ENCODE data around the gene CDC37. TPM values are rescaled to one million over a fixed set of nuclear protein-coding genes. Genes with fewer than 3 reads are reported as not detected.

CDC37 gene
- polyA plus RNA-seq, 1 donor, result 155 TPM

GRCh38 chr19:10431943-10432735 lies 28.8 kb upstream of the CDC37 start:
- no peak overlapping the region for H3K27ac ChIP-seq (ENCODE audit: low read length)
- DNase-seq, result peak in 1 of 2 donors; percentile 46

GRCh38 chr19:10431254-10431942 lies 28.1 kb upstream of the CDC37 start:
- peaks cover 61% of the 10 kb centered on the region for H3K27me3 ChIP-seq (ENCODE audit: control insufficient read depth, insufficient read depth, low read length)
- H3K27ac ChIP-seq (ENCODE audit: low read length), result no peak overlapping the region
- H3K36me3 ChIP-seq (ENCODE audit: control insufficient read depth, insufficient read depth, low read length), result no peaks in the 10 kb centered on the region
- DNase-seq, result no peak
- H3K4me3 ChIP-seq (ENCODE audit: low read length), result peak overlapping the region; percentile 11
- WGBS (ENCODE audit: insufficient coverage, low lambda C conversion rate), result 0% methylated on average over 2 of the region's 25 CpGs
- H3K9me3 ChIP-seq (ENCODE audit: control insufficient read depth, low read depth, low read length), result peaks cover 4% of the 10 kb centered on the region
- peaks cover 8% of the 10 kb centered on the region for H3K4me1 ChIP-seq (ENCODE audit: control insufficient read depth, insufficient read depth, low read length)

More at GRCh38 chr19:10431943-10432735, 28.8 kb upstream of the CDC37 start:
- peaks cover 4% of the 10 kb centered on the region for H3K9me3 ChIP-seq (ENCODE audit: control insufficient read depth, low read depth, low read length)
- H3K36me3 ChIP-seq (ENCODE audit: control insufficient read depth, insufficient read depth, low read length), result no peaks in the 10 kb centered on the region
- WGBS (ENCODE audit: insufficient coverage, low lambda C conversion rate), result no CpG with 5 or more reads among the region's 64 CpGs
- H3K4me1 ChIP-seq (ENCODE audit: control insufficient read depth, insufficient read depth, low read length), result peaks cover 8% of the 10 kb centered on the region
- H3K27me3 ChIP-seq (ENCODE audit: control insufficient read depth, insufficient read depth, low read length), result peaks cover 53% of the 10 kb centered on the region
- H3K4me3 ChIP-seq (ENCODE audit: low read length), result peak overlapping the region; percentile 11

GRCh38 chr19:10430505-10431253 lies 27.3 kb upstream of the CDC37 start:
- peak in 1 of 2 donors; percentile 25 for DNase-seq
- WGBS (ENCODE audit: insufficient coverage, low lambda C conversion rate), result no CpG with 5 or more reads among the region's 75 CpGs

DNA sequence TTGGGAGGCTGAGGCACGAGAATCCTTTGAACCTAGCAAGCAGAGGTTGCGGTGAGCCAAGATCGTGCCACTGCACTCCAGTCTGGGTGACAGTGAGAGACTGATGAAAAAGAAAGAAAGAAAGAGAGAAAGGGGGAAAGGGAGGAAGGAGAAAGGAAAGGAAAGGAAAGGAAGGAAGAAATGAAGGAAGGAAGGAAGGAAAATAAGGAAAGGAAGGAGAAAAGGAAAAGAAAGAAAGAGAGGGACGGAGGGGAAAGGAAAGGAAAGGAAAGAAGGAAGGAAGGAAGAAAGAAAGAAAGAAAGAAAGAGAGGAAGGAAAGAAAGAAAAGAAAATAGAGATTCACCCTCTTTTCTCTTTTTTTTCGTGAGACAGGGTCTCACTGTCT lies 25.6 kb upstream of the CDC37 start:
- H3K4me1 ChIP-seq (ENCODE audit: control insufficient read depth, insufficient read depth, low read length), result peaks cover 8% of the 10 kb centered on the region
- H3K27ac ChIP-seq (ENCODE audit: low read length), result no peak overlapping the region
- no peaks in the 10 kb centered on the region for H3K36me3 ChIP-seq (ENCODE audit: control insufficient read depth, insufficient read depth, low read length)
- WGBS (ENCODE audit: insufficient coverage, low lambda C conversion rate), result 89% methylated on average over 4 of the region's 5 CpGs
- no peak for DNase-seq
- H3K27me3 ChIP-seq (ENCODE audit: control insufficient read depth, insufficient read depth, low read length), result peaks cover 85% of the 10 kb centered on the region
- peaks cover 9% of the 10 kb centered on the region for H3K9me3 ChIP-seq (ENCODE audit: control insufficient read depth, low read depth, low read length)
- no peak overlapping the region for H3K4me3 ChIP-seq (ENCODE audit: low read length)

More at GRCh38 chr19:10430505-10431253, 27.3 kb upstream of the CDC37 start:
- Histone ChIP-seq H3K4me1 (ENCODE audit: control insufficient read depth, insufficient read depth, low read length) (peaks cover 8% of the 10 kb centered on the region), H3K4me3 (ENCODE audit: low read length) (peak overlapping the region; percentile 11), H3K27ac (ENCODE audit: low read length) (no peak overlapping the region), H3K27me3 (ENCODE audit: control insufficient read depth, insufficient read depth, low read length) (peaks cover 68% of the 10 kb centered on the region), H3K9me3 (ENCODE audit: control insufficient read depth, low read depth, low read length) (peaks cover 4% of the 10 kb centered on the region), H3K36me3 (ENCODE audit: control insufficient read depth, insufficient read depth, low read length) (no peaks in the 10 kb centered on the region)

- WGBS (ENCODE audit: insufficient coverage, low lambda C conversion rate), result 80% methylated on average over 3 of the region's 6 CpGs
- Histone ChIP-seq H3K27ac (ENCODE audit: low read length) (no peak overlapping the region), H3K4me3 (ENCODE audit: low read length) (no peak overlapping the region), H3K27me3 (ENCODE audit: control insufficient read depth, insufficient read depth, low read length) (peaks cover 88% of the 10 kb centered on the region), H3K4me1 (ENCODE audit: control insufficient read depth, insufficient read depth, low read length) (peaks cover 8% of the 10 kb centered on the region), H3K36me3 (ENCODE audit: control insufficient read depth, insufficient read depth, low read length) (no peaks in the 10 kb centered on the region), H3K9me3 (ENCODE audit: control insufficient read depth, low read depth, low read length) (peaks cover 9% of the 10 kb centered on the region)
- no peak for DNase-seq
Measured at GRCh38 chr19:10427169-10427568, 23.8 kb upstream of the CDC37 start.

GRCh38 chr19:10424011-10424637 lies 20.8 kb upstream of the CDC37 start:
- WGBS (ENCODE audit: insufficient coverage, low lambda C conversion rate), result no CpG with 5 or more reads among the region's 38 CpGs
- peaks cover 89% of the 10 kb centered on the region for H3K27me3 ChIP-seq (ENCODE audit: control insufficient read depth, insufficient read depth, low read length)
- no peak overlapping the region for H3K27ac ChIP-seq (ENCODE audit: low read length)
- no peaks in the 10 kb centered on the region for H3K36me3 ChIP-seq (ENCODE audit: control insufficient read depth, insufficient read depth, low read length)
- DNase-seq, result peak; percentile 58 to 60
- H3K9me3 ChIP-seq (ENCODE audit: control insufficient read depth, low read depth, low read length), result peaks cover 8% of the 10 kb centered on the region
- no peaks in the 10 kb centered on the region for H3K4me1 ChIP-seq (ENCODE audit: control insufficient read depth, insufficient read depth, low read length)
- no peak overlapping the region for H3K4me3 ChIP-seq (ENCODE audit: low read length)

GRCh38 chr19:10422846-10423245 lies 19.5 kb upstream of the CDC37 start:
- peaks cover 95% of the 10 kb centered on the region for H3K27me3 ChIP-seq (ENCODE audit: control insufficient read depth, insufficient read depth, low read length)
- H3K9me3 ChIP-seq (ENCODE audit: control insufficient read depth, low read depth, low read length), result peaks cover 8% of the 10 kb centered on the region
- no CpG with 5 or more reads among the region's 3 CpGs for WGBS (ENCODE audit: insufficient coverage, low lambda C conversion rate)
- H3K4me1 ChIP-seq (ENCODE audit: control insufficient read depth, insufficient read depth, low read length), result no peaks in the 10 kb centered on the region
- no peak overlapping the region for H3K4me3 ChIP-seq (ENCODE audit: low read length)
- H3K36me3 ChIP-seq (ENCODE audit: control insufficient read depth, insufficient read depth, low read length), result no peaks in the 10 kb centered on the region
- DNase-seq, result no peak
- no peak overlapping the region for H3K27ac ChIP-seq (ENCODE audit: low read length)

DNA sequence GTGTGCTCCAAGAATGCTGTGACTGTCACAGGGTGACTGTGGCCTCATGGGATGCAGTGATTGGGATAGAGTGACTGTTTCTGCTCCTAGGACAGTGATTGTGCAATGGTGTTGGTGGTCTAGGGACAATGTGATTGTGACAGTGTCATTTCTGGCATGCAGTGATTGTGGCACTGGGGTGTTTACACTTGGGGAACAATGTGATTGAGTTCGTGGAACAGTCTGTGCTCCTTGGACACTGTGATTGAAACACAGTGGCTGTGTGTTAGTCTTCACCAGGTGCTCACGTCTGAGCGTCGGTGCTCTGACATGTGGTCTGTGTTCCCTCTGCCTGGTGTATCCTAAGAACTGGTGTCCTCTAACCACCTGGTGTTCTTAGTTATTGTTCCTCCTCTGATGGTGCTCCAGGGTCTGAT lies 18.7 kb upstream of the CDC37 start:
- no CpG with 5 or more reads among the region's 4 CpGs for WGBS (ENCODE audit: insufficient coverage, low lambda C conversion rate)
- Histone ChIP-seq H3K9me3 (ENCODE audit: control insufficient read depth, low read depth, low read length) (peaks cover 8% of the 10 kb centered on the region), H3K4me3 (ENCODE audit: low read length) (no peak overlapping the region), H3K4me1 (ENCODE audit: control insufficient read depth, insufficient read depth, low read length) (no peaks in the 10 kb centered on the region), H3K27ac (ENCODE audit: low read length) (no peak overlapping the region), H3K27me3 (ENCODE audit: control insufficient read depth, insufficient read depth, low read length) (peaks cover 96% of the 10 kb centered on the region), H3K36me3 (ENCODE audit: control insufficient read depth, insufficient read depth, low read length) (no peaks in the 10 kb centered on the region)
- DNase-seq, result no peak

DNA sequence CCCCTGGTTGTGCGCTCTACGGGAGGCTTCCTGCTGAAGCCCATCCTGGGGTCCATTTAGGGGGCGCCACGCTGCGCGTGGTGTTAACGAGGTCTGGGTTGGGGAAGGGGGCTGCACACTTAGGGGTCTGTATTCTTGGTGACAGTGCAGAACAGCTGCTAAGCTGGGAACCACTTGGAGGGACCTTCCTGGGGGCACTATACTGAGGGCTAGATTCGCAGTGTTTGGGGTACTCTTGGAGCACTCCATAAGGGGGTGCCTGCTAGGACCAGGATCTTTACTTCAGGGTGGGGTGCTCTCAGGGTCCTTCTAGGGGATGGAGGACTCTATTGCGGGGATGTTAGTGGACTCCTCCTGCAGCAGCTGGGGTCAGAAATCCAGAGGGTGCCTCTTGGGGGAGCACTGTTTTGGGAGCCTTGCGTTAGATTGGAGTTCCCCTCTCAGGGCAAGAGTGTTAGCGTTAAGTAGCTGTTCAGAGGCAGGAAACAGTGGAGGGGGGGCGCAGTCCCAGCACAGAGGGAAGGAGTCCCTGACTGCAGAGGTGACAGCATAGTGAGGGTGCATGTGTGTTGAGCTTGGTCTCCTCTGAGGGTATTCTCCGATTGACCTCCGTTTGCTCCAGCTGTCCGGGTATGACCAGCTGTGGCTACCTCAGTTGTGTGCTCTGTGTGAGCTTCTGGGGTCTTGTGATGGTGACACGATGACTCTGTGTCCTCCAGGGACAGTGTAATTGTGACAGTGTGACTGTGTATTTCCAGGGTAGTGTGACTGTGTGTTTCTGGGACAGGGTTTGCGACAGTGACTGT lies 18.1 kb upstream of the CDC37 start:
- no CpG with 5 or more reads among the region's 17 CpGs for WGBS (ENCODE audit: insufficient coverage, low lambda C conversion rate)
- H3K36me3 ChIP-seq (ENCODE audit: control insufficient read depth, insufficient read depth, low read length), result no peaks in the 10 kb centered on the region
- no peak overlapping the region for H3K4me3 ChIP-seq (ENCODE audit: low read length)
- no peak overlapping the region for H3K27ac ChIP-seq (ENCODE audit: low read length)
- H3K9me3 ChIP-seq (ENCODE audit: control insufficient read depth, low read depth, low read length), result peaks cover 13% of the 10 kb centered on the region
- peaks cover 5% of the 10 kb centered on the region for H3K4me1 ChIP-seq (ENCODE audit: control insufficient read depth, insufficient read depth, low read length)
- DNase-seq, result no peak
- H3K27me3 ChIP-seq (ENCODE audit: control insufficient read depth, insufficient read depth, low read length), result peaks cover 96% of the 10 kb centered on the region
